ENCODE measurements around the gene FYB2.

The FYB2 gene, protein sequence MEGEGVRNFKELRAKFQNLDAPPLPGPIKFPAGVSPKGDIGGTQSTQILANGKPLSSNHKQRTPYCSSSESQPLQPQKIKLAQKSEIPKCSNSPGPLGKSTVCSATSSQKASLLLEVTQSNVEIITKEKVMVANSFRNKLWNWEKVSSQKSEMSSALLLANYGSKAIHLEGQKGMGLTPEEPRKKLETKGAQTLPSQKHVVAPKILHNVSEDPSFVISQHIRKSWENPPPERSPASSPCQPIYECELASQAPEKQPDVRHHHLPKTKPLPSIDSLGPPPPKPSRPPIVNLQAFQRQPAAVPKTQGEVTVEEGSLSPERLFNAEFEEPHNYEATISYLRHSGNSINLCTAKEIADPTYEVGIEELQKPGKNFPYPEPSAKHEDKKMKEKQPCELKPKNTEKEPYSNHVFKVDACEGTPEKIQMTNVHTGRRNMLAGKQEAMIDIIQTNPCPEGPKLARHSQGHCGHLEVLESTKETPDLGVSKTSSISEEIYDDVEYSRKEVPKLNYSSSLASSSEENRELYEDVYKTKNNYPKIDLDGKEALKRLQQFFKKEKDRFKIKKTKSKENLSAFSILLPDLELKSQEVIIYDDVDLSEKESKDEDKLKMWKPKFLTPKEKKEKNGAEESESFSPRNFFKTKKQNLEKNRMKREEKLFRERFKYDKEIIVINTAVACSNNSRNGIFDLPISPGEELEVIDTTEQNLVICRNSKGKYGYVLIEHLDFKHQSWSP

DNA sequence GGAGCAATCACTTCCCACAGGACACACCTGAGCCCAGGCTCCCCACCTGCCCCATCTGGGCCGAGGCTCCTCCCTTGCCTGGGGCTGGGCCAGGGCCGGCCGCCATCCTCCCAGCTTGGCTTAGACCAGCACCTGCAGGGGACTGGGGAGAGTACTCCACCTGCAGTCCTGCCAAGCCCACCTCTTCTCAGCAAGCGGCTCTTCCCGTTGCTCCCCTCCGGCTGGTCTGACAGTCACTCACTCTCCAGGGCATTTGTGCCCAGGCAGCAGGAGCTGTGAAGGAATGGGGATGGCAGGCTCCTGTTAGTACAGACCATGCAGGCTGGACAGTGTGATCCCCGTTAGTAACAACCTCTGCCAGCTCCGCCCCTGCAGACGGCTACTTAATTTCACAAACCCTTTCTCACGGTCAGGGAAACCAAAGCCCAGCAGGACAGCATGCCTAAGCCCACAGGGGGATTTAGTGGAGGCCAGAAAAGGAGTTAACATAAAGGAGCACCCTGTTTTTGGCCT is at the start of gene FYB2:
Gene FYB2 (minus strand): TSS at position 18 of the 513 bp plus-strand sequence. CDS start 114 bp downstream, outside the sequence.
- DNase-seq = no peak

DNA sequence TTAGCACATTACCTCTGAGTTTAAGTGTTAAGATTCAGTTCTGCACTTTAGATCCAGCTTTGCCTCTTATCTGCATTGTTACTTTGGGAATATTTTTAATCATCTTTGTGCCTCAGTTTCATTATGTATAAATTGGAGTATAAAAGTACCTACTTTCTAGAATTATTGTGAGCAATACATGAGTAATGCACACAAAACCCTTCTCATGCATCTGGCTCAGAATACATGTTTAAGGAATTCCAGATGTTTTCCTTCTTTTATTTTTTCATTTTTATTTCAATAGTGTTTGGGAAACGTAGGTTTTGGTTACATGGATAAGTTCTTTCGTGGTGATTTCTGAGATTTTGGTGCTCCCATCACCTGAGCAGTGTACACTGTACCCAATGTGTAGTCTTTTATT is 49.6 kb upstream of the FYB2 start:
- DNase-seq = no peak

DNA sequence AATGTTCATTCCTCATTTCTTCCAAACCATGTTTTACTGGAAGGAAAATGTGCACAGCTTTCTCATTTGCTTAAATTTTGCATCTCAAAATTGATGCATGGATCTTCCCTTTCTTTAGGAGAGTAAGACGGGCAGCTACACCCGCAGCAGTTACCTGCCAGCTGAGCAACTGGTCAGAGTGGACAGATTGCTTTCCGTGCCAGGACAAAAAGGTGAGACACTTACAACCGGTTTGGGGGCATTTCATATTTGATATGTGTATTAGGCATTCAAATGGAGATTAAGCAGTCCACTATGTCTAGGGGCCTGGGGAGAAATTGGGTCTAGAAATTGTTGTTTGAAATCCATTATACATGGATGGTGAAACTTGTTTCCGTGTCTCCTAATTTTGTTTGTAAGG is 48.3 kb upstream of the FYB2 start:
- no peak for DNase-seq

DNA sequence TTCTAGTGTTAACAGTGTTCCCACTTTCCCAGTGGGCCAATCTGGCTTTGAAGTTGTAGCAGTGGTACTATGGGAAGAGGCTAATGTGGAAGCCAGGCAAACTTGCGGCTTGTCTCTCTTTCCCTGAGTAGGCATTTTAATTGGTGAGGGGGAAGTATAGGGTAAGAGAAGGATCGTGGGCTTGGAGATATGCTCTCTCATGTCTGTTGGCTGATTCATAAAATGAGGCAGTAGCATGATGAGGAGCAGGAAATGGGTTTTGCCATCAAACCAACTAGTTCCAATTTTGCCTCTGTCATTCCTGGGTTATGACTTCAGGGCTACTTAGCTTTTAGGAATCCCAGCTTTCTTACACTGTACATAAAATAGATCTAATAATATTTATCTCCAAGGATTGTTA is 47.5 kb upstream of the FYB2 start:
- no peak for DNase-seq

DNA sequence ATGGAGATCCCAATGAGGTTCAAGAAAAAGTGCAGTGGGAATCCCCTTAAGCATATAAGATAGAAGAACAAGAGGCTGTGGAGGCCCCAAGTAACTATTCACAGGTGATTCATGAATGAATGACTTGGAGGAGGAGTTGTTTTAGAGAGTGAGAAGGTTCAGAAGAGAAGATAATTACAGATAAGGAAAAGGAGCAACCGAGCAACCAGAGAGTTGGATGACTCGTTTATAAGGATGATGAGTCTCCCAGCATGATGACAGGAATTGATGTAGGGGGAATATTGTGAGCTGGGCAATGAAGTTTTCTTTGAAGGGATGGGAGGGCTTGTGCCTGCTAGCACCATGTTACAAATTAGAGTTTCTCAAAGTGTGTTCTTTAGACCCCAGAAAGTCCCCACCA is 45.2 kb upstream of the FYB2 start:
- DNase-seq = no peak

DNA sequence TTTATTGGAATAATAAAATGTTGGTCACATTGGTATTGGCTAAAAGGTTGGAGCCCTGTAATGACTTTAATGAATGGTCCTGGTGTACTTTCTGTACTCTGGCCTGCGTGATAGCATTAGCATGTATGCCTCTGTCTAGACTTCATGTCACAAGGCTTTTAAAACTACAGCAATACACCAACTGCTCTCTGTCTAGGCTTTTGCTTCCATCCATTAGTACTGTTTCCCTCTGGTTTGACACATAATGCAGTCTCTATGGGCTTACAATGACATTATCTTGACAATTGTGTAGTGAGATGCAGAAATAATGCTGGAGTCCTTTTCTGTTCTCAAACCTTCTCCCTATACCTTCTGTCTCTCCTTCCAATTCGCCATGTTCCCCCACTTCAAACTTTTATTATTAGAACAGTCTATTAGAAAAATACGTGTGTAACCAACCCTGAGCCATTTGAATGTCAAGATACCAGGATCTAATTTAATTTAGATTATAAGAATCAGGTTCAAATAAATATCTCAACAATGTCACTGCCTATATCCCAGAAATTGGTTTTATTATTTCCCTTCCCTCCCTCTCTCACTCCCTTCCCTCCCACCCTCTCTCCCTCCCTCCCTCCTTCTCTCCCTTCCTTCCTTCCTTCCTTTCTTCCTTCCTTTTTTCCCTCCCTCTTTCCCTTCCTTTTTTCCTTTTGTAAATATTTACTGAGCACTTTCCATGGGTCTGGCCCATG is 44.2 kb upstream of the FYB2 start:
- DNase-seq = no peak

DNA sequence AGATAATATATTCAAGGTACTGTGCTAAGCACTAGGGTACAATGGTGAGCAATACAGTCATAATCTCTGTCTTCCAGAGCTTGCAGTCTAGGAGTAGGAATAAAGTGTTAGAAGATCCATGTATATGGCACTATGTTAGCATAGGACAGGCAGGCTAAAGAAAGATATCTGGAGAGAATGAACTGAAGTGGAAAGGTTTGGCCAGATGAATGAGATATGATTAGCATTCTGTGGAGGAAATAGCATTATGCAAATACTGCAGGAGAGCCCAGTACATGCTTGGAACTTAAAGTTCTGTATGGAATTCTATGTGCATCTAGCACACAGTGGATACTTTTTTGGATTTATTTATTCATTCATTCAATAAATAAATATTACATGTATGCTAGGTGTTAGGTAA is 40.1 kb upstream of the FYB2 start:
- no peak for DNase-seq

DNA sequence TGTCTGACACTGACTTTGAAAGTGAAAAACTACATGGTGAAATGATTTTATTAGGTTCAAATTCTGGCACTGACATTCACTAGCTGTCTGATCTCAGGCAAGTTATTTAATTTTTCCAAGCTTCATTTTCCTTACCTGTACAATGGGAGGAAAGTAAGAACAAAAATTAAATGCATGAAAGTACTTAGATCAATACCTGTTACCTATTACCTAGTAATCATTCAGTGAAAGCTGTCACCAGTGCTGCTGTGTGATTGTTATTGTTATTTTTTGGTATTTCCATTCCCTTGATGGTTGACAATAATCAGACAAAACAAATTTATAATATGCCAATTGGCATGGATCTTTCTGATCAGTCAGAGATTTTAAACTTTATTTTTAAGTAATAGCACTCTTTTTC is 37.0 kb upstream of the FYB2 start:
- no peak for DNase-seq

DNA sequence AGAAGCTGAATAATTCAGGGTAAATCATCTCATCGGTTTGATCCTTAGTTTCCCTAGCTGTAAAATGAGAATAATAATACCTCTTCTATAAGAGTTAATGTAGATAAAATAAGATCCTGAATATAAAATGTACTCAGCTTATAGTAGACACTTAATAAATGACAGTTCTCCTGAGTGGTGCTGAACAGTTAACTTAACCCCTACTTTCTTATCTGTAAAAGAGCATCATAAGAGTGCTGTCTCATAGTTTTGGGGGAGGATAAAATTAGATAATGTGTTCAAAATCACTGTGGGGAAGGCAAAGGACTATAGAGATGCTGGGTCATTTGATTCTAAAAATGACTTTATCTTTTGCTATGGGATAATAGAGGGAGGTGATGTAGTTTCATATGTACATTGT is 36.0 kb upstream of the FYB2 start:
- DNase-seq = no peak

DNA sequence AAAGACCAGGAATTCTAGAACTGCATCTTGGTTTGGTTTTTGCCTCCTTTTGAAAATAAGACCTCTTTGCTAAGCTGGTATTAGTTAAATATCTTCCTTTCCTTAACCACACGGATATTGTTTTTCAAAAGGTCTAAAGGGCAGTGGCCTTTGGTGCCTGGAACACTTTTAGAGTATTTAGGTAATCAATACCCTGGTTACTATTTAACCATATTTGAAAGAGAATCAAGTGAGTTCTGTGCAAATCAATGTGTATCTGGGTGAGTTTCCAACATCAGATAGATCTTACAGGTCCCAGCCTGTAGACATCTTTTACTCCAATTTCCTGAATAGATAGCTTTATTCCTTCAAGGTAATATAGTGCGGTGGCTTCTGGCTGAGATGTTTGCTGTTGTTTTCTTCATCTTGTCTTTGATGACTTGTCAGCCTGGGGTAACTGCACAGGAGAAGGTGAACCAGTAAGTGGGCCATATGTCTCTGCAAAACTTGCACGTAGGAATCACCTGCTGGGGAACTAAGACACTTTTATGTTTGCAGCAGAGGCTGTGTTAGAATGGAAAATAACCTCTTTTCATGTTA is 35.4 kb upstream of the FYB2 start, which contains the start of gene C8A:
Gene C8A (plus strand): TSS at position 277 of the 579 bp plus-strand sequence. CDS start 105 bp downstream, at position 382.
- no peak for DNase-seq

DNA sequence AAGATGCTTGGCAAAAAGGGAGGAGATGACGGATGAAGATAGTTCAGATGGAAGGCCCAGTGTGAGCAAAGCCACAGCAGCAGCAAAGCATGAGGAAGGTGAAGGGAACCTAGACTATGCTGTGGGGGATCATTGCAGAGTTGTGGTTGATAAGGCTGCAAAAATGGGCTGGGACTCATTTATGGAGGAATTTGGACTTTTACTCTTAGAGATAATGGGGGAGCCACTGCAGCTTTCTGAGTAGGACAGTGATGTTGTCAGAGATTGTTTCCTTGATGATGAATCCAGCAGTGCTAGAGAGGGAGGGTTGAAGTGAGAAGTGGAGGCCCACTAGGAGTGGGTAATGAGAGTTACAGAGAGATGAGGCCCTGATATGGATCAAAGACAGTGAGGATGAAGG is 33.3 kb upstream of the FYB2 start:
- no peak for DNase-seq

DNA sequence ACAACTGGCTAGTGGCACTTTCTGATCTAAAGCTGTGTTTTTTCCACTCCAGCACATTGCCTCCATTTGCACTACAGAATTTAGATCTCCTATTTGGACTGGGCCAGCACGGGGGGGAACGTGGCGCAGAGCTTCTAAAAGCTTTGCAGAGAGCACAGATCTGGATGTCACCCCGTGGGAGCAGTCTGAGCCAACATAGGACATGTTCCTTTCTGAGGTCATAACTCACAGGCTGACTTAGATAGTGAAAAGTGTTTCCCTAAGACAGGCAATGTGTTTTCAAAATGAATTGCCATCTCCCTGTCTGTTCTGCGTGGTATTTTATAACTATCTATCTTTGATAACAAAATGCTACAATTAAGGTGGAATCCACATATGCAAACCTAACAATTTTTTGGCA is 31.7 kb upstream of the FYB2 start:
- DNase-seq = no peak

DNA sequence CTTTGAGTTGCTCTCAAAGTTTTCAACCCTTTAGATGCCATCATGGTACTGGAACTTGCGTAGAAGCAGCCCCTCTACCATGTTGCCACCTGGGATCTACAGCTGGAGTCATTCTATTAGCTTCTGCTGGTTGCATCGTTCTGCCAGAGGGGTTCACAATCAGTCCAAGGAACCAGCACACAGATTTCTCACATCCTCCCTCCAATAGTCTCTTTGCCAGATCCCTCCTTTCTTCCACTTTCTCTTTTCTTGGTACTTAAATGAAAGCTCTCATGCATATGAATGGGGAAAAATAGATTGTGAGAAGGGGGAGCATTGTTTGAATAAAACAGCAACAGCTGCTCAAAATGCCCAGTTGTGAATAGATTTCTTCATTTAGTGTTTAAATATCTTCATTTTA is 31.2 kb upstream of the FYB2 start:
- DNase-seq = no peak

DNA sequence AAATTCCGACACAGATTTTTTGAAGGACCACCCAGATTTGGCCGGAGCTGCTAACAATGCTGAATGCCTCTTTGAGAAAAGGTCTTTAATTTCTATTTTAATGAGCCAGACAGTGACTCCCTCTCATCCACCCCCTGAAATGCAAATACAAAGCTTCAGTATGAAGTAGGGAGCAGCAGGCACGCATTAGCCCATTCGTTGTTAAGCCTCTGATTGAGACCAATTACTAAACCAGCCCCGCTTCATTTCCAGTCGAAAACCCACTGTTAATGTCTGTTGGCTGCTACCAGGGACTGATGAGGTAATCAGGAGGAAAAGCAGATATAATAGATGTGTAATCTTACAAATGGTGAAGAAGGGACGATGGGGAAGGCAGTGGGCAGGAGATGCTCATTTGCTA is 30.5 kb upstream of the FYB2 start:
- DNase-seq = no peak

DNA sequence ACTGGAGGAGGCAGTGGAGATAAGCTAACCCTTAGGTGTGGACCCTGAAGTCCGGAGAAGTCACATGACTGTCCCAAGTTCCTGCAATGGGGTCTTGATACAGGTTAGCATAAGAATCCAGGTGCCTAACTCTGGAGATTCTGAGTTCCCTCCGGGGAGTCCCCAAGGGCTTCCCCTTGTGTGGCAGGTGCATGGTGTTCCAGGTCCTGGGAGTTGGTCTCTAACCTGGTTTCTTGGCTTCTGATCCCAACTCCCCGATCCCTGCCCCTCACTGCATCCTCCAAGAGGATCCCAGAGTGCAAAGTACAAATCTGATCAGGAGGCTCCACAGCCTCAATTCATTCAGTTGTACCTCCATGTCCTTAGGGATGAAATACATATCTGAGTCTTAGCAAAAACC is 26.1 kb upstream of the FYB2 start:
- no peak for DNase-seq

DNA sequence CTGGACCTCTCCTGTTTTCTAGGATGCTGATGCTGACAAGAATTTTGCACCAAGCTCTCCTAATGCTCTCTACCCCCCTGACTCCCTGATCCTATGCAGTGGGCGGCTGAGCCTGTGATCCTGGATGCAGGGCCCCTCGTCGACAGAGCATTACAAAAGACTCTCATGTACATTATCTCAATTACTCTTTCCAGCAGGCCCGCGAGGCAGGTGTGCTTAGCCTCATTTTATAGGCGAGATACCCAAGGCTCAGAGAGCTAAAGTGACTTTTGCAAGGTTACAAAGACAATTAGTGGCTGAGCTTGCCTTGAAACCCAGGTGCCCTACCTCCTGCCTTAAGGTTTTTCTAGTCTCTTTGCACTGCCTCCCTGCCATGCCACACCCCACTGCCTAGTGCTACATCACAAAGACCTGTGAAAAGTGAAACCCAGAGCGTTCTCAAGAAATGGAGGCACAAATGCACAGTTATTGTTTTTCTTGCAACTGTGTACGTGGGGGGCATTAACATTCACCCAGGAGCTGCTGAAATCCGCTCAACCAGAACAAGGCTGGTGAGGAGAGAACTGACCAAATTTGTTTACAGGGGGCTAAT is 25.4 kb upstream of the FYB2 start:
- DNase-seq = no peak

DNA sequence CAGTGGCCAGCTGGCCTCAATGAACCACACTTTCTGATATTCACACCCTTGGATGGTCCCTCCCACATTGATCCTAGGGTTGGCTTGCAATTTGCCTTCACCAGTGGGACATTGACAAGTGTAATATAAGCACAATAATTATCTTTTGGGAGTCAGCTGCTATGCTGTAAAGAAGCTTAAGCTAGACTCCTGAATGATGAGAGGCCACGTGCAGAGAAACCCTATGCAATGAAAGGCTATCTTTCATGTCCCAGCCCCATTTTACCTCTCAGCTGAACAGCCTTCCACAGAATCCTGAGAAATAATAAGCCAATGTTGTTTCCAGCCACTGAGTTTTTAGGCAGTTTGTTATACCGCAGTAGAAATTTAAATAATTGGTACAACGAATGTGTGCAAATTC is 24.3 kb upstream of the FYB2 start:
- no peak for DNase-seq

DNA sequence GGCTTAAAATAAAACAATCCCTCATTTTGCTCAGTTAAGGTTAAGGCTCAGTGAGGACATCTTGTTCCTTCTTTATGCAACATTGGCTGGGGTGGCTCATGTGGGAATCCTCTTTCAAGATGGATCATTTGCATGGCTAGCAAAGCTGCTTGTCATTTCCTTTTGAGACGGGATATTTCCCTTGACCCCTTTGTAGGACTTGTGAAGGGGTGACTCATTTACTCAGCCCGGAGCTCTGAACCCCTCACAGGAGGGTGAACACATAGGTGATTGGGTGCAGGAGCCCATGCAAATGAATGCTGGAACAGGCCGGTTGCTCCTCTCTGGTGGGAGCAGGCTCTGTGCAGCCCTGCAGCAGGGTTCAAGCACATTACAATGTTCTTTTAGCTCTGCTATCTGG is 19.6 kb upstream of the FYB2 start:
- no peak for DNase-seq

DNA sequence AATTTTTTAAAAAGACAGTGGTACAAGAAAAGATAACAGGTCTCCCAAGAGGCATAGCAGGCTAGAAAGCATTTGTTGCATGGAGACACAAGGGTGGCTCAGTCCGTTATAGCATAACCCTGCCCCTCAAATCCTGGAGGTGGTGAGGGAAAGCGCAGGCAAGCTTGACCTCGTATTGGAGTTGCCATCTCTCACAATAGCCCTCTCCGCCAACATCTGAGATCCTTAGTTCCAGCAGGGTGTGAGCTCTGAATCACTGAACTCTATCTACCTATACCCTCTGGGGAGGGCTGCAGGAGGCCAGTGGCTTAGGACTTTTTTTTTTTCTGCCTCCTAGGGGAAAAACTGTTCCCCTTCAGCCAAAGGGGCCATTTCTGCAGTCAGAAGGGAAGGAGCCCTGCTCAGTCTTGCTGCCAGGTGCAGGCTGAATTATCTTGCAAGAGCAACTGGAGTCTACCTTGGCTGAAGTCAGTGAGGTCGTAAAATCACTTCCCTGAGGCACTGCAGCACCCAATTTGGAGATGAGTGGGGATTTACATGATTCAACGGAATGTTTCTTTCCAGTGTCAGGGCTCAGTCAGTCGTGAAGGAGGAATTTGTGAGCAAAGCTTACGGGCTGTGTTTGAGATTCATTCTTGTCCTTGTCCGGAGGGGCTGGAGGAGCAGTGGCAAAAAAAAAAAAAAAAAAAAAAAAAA is 18.2 kb upstream of the FYB2 start:
- DNase-seq = no peak

DNA sequence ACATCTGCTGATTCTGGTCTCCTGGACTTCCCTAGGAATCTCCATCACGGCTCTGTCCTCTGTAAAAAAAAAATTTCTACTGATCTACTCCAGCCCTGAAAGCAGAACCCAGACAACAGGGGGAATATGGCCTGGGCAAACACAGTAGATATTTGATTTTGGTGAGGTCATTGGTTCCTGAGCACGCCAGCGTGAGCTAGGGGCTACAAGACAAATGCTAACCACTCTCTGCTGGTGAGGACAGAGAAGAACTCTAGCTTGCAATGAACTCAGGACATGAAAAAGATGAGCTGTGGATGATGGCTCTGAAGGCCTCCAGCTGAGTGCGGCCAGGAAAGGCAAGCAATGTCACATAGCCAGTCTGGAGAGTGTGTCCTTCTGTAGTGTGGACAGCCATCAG is 17.2 kb upstream of the FYB2 start:
- no peak for DNase-seq

DNA sequence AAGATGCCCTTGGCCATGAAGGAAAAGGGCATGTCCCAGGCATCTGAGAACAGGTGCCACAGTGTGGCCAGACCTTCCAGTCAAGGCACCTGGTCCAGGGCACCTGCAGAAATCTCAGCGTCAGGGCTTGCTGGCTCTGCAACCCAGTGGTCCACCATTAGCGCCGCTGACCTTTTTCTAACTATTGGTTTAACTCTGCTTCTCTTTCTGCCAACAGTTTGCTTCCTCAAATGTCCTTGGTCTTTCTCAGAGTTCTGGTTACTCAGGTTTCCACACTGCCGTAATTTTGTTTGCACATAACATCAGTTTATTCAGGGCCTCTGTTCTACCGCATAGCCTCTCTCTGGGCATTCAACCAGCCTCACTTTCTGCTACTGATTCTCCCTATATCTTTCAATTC is 16.5 kb upstream of the FYB2 start:
- no peak for DNase-seq

Measured in midbrain (tissue), 1 donor.